Astrocyte (in vitro differentiated cells and primary cell): ENCODE data around the gene AIFM1.

Experiments used
- EZH2 ChIP-seq: IDR thresholded peaks from 2 replicates; pipeline ENCODE4 v1.6.1; 2012; ENCODE audit warnings: mild to moderate bottlenecking, low read length, inconsistent platforms; ENCODE audit not compliant: insufficient read depth
- TF ChIP-seq, protein P1 (sequence below): IDR thresholded peaks from 2 replicates; pipeline ENCODE4 v1.5.1; 2011; ENCODE audit warnings: low read depth, mild to moderate bottlenecking, inconsistent platforms, low read length, moderate library complexity; ENCODE audit not compliant: insufficient read depth

GRCh38 chrX:130136961-130137360 lies 28.7 kb downstream of the AIFM1 start:
- TF ChIP-seq, protein P1, sequence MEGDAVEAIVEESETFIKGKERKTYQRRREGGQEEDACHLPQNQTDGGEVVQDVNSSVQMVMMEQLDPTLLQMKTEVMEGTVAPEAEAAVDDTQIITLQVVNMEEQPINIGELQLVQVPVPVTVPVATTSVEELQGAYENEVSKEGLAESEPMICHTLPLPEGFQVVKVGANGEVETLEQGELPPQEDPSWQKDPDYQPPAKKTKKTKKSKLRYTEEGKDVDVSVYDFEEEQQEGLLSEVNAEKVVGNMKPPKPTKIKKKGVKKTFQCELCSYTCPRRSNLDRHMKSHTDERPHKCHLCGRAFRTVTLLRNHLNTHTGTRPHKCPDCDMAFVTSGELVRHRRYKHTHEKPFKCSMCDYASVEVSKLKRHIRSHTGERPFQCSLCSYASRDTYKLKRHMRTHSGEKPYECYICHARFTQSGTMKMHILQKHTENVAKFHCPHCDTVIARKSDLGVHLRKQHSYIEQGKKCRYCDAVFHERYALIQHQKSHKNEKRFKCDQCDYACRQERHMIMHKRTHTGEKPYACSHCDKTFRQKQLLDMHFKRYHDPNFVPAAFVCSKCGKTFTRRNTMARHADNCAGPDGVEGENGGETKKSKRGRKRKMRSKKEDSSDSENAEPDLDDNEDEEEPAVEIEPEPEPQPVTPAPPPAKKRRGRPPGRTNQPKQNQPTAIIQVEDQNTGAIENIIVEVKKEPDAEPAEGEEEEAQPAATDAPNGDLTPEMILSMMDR, result no peak
- no peak for TF ChIP-seq EZH2
